Esophagus squamous epithelium (tissue), 5 donors: ENCODE measurements around the gene LAMA1. TPM values are rescaled to one million over a fixed set of nuclear protein-coding genes. Genes with fewer than 3 reads are reported as not detected.
A peak's percentile ranks its signal among the peaks of the same experiment; 100 is the strongest.

ENCODE experiments used
- DNase-seq: peaks from one replicate; lab custom pipeline; 2025; lab: John Stamatoyannopoulos, UW
- H3K27ac ChIP-seq, 4 donors: fragments of 200-600 bp; sonication (generic); one replicate each; pipeline ENCODE4 v1.5.1; 2016 to 2019; ENCODE audit warnings: mild to moderate bottlenecking in 1 of 4
- H3K27me3 ChIP-seq, 4 donors: fragments of 200-600 bp; sonication (generic); 1 replicate in 3 of 4; 2 replicates in 1 of 4; pipeline versions ENCODE4 v1.5.1 to v1.6.0; 2017 to 2021; ENCODE audit warnings: antibody characterized with exemption in 1 of 4
- H3K36me3 ChIP-seq, 3 donors: fragments of 200-600 bp; sonication (generic); one replicate each; pipeline ENCODE4 v1.5.1; 2016 to 2019
- H3K4me1 ChIP-seq, 3 donors: fragments of 200-600 bp; sonication (generic); one replicate each; pipeline ENCODE4 v1.5.1; 2017 to 2019
- H3K4me3 ChIP-seq, 4 donors: fragments of 200-600 bp; sonication (generic); 1 replicate in 3 of 4; 2 replicates in 1 of 4; pipeline ENCODE4 v1.5.1; 2016 to 2019; ENCODE audit warnings: mild to moderate bottlenecking in 2 of 4, moderate library complexity in 1 of 4
- H3K9me3 ChIP-seq, 3 donors: fragments of 200-600 bp; sonication (generic); one replicate each; pipeline ENCODE4 v1.5.1; 2016 to 2019
- CTCF ChIP-seq, 6 experiments: fragments of 450-650 bp in 4 of 6; fragments of 200-600 bp in 2 of 6; sonication (generic) in 2 of 6; IDR thresholded peaks; one replicate each; pipeline ENCODE4 v1.5.1; 2016 to 2019; ENCODE audit warnings: antibody characterized with exemption in 6 of 6, mild to moderate bottlenecking in 4 of 6, moderate library complexity in 4 of 6
- POLR2A ChIP-seq, 4 donors: fragments of 450-650 bp; IDR thresholded peaks; one replicate each; pipeline ENCODE4 v1.6.1; 2017; ENCODE audit warnings: antibody characterized with exemption in 4 of 4, mild to moderate bottlenecking in 4 of 4, moderate library complexity in 3 of 4
- WGBS, 2 donors: methylation state at CpG; one replicate each; pipeline ENCODE4 v1.1.5; 2018; 5-methylcytosine and 5-hydroxymethylcytosine counted together
- intact Hi-C: fragments of 100-400 bp; cut with DNase I; formaldehyde crosslinking; loops from one replicate; pipeline ENCODE4 v1.15.0; 2022
- total RNA-seq, 4 donors: library from RNA; depleted of rRNA; stranded (reverse); fragments of >200 nt; gene quantifications; one replicate each; pipeline ENCODE4 v1.1.0, GENCODE V29; 2016
- donor health status: DM: yes; HTN: yes; CAD: no.

The LAMA1 gene
- total RNA-seq, 4 donors from 2014 or later, result 0.08 to 2.7 (median 1.6) TPM

DNA sequence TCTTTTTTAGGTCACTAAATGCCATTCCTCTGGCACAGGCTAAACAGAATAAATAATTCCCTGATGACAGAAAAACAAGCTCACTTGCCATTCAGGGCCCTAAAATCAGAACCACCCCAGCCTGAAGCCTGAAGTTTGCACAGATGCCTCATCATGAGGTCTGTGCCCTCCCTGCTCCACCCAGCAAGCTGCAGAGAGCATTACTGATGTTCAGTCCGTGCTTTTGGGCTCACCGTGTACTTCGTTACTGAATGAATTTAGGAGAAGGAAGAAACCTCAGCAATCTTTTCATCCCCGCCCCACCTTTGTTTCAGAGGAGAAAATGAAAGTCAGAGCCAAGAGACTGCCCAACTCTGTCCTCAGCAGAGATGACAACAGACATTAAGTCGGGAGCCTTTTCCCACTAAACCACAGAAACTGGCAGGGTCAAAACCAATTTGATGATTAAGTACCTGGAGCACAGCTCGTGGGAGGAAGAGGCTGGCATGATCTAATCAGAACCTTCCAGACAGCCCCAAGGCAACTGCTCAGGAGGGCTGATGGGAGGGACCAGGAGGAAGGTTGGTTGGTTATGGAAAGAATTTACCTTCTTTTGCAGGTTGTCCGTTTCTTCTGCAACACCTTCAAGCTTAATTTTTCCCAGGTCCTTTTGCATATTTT, 122.7 kb downstream of the LAMA1 start:
- H3K4me3 ChIP-seq, result no peak overlapping the region
- peaks cover 4 to 22% (median 5%) of the 10 kb centered on the region in 3 donors for H3K4me1 ChIP-seq
- DNase-seq, result no peak
- H3K9me3 ChIP-seq, result no peaks in the 10 kb centered on the region
- WGBS, 2 donors, result 21 to 22% methylated on average over 7 of the region's 7 CpGs
- TF ChIP-seq POLR2A (IDR thresholded peaks at IDR 0.05) (no peak), CTCF (IDR thresholded peaks at IDR 0.05) (no peak)
- H3K27ac ChIP-seq, result peak overlapping the region; percentile 6 to 53 (median 16)
- intact Hi-C loops, result no loop called here
- H3K27me3 ChIP-seq, result no peaks in the 10 kb centered on the region
- no peaks in the 10 kb centered on the region for H3K36me3 ChIP-seq

- no peak overlapping the region for H3K4me3 ChIP-seq
- peak overlapping the region; percentile 11 to 53 (median 20) for H3K27ac ChIP-seq
- intact Hi-C loops, result no loop called here
- TF ChIP-seq CTCF (IDR thresholded peaks at IDR 0.05) (no peak), POLR2A (IDR thresholded peaks at IDR 0.05) (no peak)
- no peak for DNase-seq
- H3K27me3 ChIP-seq, result no peaks in the 10 kb centered on the region
- peaks cover 4 to 22% (median 5%) of the 10 kb centered on the region in 3 donors for H3K4me1 ChIP-seq
- no peaks in the 10 kb centered on the region for H3K36me3 ChIP-seq
- 28 to 32% methylated on average over 6 to 7 of the region's 7 CpGs for WGBS, 2 donors
- no peaks in the 10 kb centered on the region for H3K9me3 ChIP-seq
These were observed 123.4 kb downstream of the LAMA1 start for GRCh38 chr18:6994056-6994770.

DNA sequence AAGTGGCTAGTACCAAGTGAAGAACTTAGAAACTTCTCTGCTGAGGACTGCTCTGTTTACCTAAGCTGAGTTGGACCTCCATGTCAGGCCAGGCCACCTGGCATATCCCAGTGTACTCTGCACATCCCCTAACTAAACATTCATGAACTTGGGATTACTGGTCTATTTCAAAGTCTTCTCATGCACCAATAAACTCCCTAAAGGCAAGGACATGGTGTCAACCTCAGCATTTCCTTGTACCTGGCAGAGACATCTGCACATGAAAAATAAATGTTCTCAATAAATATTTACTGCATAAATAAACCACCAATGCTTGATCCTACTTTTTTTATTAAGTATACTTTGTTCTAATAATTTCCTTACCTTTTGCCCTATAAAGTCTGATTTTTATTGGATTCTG, 124.8 kb downstream of the LAMA1 start:
- Histone ChIP-seq H3K9me3 (no peaks in the 10 kb centered on the region), H3K27me3 (no peaks in the 10 kb centered on the region), H3K27ac (no peak overlapping the region), H3K36me3 (no peaks in the 10 kb centered on the region), H3K4me1 (peaks cover 4 to 22% (median 5%) of the 10 kb centered on the region in 3 donors), H3K4me3 (no peak overlapping the region)
- TF ChIP-seq CTCF (IDR thresholded peaks at IDR 0.05), result no peak
- no peak for TF ChIP-seq POLR2A (IDR thresholded peaks at IDR 0.05)
- no peak for DNase-seq
- intact Hi-C loops, result no loop called here

GRCh38 chr18:6983366-6983765, 134.2 kb downstream of the LAMA1 start:
- H3K27ac ChIP-seq, result no peak overlapping the region
- no peaks in the 10 kb centered on the region for H3K9me3 ChIP-seq
- TF ChIP-seq CTCF (IDR thresholded peaks at IDR 0.05) (no peak), POLR2A (IDR thresholded peaks at IDR 0.05) (no peak)
- H3K4me3 ChIP-seq, result no peak overlapping the region
- intact Hi-C loops, result no loop called here
- H3K27me3 ChIP-seq, result no peaks in the 10 kb centered on the region
- no peaks in the 10 kb centered on the region for H3K36me3 ChIP-seq
- 80 to 91% methylated on average over 7 of the region's 7 CpGs for WGBS, 2 donors
- no peaks in the 10 kb centered on the region for H3K4me1 ChIP-seq
- no peak for DNase-seq

DNA sequence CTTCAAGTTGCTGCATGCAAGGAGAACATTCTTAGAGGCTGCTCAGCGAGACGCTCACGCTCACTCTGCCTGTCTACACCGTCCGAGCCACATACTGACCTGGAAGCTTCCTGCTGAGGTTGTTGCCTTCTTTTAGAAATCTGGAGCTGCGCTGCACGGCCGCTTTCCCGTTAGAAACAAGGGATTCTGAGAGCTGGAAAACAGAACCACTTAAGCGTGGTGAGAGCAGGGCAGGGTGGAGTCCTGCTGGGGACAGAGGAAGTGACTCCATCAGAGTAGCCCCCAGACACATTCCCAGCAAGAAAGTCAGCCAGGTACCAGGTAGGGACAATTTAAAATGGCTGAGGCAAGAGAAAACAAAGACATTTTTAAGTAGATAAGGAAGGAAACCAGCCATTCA, 135.2 kb downstream of the LAMA1 start:
- H3K36me3 ChIP-seq, result no peaks in the 10 kb centered on the region
- H3K27ac ChIP-seq, result no peak overlapping the region
- H3K4me3 ChIP-seq, result no peak overlapping the region
- WGBS, 2 donors, result 72 to 90% methylated on average over 10 of the region's 10 CpGs
- H3K9me3 ChIP-seq, result no peaks in the 10 kb centered on the region
- intact Hi-C loops, result no loop called here
- no peaks in the 10 kb centered on the region for H3K27me3 ChIP-seq
- no peak for DNase-seq
- no peaks in the 10 kb centered on the region for H3K4me1 ChIP-seq
- TF ChIP-seq POLR2A (IDR thresholded peaks at IDR 0.05) (no peak), CTCF (IDR thresholded peaks at IDR 0.05) (no peak)
